HG03520 (cell line): ENCODE data around the gene ANKS1B.
"Not testable (repeated sequence)": the region's sequence is repeated elsewhere in the genome, so short reads cannot be mapped to it uniquely, and the experiment has no call there.

ENCODE experiments used
- ATAC-seq: cut with Tn5 transposase; IDR thresholded peaks from one replicate; pipeline ENCODE4 v1.9.1; 2021; ENCODE audit warnings: mild to moderate bottlenecking, moderate library complexity; ENCODE audit not compliant: unreplicated experiment

The ANKS1B gene

DNA sequence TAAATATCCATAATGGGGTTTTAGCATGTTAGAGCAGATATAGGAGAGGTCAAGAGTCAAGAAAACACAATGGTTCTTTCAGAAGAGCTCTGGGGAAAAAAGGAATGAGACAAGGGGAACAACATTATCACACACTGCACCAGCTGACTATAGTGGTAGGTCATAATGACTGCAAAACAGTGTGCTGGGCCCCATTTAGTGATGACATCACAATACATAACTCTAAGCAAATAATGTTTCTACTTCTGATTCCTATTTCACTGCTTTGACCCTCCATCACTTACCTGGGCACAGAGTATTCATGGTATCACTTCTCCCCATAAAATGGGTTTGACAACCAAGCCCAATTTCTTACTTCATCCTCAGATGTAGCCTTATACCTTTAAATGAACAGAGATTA is 275.1 kb downstream of the ANKS1B start:
- no peak for ATAC-seq

DNA sequence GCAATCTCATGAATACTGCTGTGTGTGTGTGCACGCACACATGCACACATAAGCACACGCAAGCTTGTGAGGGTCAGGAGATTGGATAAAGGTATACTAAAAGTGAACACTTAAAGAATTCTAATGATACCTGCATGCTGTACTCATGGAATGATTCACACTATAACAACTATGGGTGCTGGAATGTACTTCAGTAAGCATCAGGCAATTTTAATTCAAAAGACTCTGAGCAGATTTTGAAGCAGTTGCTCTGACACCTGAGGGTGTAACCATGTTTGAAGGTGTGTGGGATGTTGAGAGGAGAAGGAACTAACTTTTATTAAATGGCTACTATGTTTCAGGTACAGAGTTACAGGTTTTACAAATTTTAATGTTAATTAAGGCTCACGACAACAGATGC is 275.6 kb downstream of the ANKS1B start:
- no peak for ATAC-seq

DNA sequence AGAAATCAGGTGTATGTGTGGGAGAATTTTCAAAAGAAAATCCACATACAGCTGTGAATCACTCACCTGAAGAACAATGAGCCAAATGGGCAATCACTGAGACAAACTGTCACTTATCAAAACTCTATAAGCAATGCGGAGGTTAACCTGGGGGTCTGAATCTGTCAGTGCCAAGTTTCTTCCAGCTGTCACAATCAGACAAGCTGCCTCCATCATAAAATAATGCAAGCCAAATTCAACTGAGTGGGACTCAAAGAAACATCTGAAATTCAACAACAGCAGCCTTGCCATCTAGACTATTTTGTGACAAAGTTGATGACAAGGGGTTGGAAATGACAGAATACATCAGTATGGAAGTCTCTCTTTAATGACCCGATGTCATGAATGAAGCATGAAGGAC is 276.9 kb downstream of the ANKS1B start:
- ATAC-seq: no peak

DNA sequence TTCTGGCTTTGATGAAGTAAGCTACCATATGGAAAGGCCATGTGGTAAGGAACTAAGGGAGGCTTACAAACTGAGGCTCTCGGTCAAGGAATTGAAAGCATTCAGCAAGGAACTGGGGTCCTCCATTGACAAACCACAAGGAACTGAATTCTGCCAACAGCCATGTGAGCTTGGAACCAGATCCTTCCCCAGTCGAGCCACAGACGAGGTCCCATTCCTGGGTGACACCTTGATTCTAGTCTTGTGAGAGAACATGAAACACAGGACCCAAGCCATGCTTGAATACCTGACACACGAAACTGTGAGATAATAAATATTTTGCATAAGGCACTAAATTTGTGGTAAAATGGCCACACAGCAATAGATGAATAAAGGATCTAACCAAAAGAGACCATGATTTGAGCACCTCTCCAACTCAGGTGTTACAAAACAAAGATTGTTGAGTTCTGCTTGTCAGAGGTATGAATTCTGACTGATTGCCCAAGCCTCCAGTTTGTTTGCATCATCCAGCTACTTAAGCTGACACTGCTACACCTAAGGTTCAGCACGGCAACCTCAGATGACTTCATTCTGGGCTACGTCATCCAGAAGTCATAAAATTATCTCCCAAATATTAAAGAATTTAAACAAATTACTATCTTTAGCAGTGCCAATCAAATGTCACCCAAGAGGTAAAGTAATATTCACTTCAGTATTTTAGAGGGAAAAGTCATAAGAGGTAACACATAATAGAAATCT is 277.8 kb downstream of the ANKS1B start:
- no peak for ATAC-seq

DNA sequence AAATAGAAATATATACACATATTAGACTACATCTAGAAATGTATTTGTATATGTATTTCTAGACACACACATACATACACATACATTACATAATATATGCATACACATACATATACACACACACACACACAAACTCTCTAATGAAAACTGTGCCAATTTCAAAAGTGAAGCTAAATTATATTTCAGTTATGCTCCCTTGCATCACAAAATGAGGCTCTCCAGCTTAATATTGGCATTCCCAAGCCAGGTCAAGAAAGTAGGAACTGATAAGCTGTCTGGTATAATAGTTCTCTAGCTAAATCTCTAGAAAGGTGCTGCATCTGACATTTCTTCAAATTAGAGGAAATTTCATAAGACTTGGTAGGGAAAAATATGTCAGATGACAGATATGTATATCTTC is 280.3 kb downstream of the ANKS1B start:
- ATAC-seq: no peak

DNA sequence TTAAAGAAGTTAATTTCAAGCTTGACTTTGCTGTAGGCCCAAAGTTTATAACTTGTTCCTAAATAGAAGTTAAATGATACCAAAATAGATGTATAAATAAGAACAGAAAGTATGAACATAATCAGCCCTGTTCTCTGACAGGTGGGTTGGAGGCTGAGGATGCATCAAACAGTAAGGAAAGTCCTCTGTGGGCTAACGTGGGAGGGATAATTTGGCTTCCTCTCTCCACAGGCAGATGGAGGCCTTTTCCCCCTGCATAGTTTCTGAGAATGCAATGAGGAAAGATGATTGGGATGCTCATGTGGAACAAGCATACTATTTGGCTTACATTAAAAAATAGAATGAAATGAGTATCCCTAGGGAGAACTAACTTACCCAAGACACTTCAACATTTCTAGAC is 280.7 kb downstream of the ANKS1B start:
- no peak for ATAC-seq

DNA sequence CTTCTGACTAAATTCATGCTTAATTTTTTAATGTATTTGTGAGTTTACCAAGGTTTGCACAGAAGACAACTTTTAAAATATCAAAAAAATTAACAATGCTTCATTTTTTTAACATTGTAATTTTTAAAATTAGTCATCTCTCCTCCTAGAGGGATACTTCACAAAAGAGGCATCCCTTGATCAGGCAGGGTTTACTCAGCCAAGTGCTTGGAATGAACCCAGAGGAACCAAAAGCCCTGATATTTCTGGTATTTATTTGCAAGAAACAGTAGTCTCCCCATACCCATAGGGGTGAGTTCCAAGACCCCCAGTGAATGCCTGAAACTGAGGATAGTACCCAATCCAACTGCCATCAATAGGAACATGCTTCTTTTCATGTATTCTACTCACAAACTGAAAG is 284.7 kb downstream of the ANKS1B start:
- ATAC-seq: no peak

DNA sequence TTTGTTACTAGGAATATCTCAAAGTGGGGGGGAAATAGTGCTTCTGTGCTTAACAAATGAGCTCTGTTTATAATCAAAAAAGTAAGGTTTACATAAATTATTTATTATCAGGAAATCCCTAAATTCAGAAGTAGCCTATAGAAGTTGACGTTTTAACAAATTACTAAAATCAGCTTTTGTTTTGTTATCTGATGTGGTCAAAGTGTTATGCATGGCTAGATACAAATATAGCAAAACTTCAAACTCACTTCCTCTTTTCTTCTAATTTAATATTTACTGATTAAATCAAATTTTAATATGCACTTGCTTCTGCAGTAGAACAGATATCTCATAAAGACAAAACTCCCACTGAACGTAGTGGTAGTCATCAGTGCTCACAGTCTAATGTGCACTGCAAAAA is 289.7 kb downstream of the ANKS1B start:
- ATAC-seq: no peak

DNA sequence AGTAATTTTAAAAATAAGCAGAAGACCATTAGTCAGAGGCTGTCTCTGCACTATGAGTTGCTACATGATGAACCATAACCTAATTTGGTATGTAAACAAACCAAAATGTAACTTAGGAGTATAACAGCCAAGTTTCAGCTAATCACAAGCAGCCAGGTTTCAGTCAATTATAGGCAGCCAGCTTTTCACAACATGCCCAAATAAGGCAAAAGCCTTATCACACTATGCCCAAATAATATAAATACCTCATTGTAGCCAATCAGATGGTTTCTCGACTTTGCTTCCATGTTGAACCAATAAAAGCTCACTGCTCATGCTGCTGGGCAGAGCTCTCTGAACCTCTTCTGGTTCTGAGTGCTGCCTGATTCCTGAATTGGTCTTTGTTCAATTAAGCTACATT is 298.6 kb downstream of the ANKS1B start:
- ATAC-seq: no peak

DNA sequence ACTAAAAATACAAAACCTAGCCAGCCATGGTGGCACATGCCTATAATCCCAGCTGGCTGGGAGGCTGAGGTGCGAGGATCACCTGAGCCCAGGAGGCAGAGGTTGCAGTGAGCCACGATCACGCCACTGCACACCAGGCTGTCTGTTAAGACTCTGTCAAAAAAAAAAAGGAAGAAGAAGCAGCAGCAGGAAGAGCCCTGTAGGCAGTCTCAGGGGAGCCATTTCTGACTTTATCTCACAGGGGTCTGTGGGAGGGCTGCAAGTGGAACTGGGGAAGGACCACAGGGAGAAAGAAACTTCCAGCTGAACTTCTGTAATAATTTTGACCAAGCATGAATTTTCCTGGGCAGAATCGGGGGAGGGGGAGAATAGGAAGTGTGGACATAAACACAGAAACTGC is 304.5 kb downstream of the ANKS1B start:
- ATAC-seq: no peak

DNA sequence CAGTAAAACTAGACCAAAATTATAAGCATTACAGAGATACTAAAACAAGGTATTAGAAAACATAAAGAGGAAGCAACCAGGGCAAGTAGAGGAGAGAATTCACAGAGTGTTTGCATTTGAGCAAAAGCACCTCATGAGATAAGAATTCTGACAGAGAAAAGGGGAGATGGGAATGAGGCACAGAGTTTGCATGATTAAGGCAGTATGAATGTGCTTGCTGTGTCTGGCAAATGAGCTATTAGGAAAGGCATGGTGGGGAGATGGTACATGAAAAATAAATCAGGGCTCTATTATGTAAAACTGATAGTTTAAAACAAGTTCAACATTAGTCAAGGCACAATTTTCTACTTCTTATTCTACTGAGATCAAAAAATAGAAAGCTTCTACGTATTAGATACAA is 314.1 kb downstream of the ANKS1B start:
- ATAC-seq: no peak

DNA sequence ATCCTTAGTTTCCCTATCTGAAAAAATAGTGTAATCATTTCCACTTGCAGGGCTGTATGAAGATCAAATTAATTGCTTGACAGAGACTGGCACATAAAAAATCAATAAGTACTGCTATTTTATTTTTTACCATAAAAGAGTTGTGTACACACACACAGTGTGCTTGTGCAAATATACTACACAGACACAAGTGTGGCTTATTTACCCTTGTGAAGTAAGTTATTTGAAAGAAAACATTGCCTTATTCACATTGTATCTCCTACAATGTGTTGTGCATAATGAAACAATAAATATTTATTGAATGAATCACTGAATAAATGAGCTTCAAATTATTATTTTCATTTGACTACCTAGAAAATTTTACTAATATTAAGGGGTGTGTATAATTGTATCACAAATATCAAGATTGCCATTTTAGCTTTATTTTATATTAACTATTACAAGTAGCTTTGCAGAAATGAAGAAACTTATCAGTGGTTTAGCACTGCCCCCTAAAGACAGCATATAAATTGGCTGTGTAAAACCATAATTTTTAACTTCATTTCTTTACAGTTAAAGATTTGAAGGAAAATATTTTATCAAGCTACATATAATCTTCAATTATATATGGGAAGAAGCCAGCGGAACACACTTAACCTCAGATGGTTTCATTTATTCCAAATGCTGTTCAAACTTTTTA is 325.9 kb downstream of the ANKS1B start:
- ATAC-seq: no peak

DNA sequence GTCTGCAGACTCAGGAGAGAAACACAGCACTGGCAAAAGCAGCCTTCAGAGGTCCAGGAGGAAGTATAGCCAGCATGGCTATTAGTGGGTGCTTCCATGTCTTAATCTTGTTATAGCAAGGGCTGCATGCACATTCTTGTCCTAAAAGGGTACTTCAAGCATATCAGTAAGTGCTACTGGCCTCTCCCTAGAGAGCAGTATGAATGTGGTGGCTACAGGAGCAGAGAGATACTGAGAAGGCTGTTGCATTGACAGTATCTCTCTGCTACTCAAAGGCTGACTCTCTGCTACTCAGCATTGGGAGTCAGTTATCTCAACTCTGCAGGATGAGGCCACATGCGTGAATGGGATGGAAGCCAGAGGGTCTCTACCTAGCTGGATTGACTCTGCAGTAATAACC is 335.2 kb downstream of the ANKS1B start:
- ATAC-seq: no peak

DNA sequence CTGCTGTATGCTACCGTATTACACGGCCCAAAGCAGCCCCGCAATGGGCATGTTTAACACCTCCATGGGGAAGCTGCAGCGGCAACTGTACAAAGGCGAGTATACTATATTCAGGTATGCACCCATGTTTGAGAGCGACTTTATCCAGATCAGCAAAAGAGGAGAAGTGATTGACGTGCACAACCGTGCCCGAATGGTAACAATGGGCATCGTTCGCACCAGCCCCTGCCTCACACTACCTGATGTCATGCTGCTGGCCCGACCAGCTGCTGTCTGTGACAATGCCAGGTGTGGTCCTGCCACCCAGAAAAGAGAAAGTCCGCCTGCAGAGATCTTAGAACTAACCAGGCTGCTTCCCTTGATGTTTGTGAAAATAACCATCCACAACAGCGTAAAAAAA is 336.6 kb downstream of the ANKS1B start:
- no peak for ATAC-seq

DNA sequence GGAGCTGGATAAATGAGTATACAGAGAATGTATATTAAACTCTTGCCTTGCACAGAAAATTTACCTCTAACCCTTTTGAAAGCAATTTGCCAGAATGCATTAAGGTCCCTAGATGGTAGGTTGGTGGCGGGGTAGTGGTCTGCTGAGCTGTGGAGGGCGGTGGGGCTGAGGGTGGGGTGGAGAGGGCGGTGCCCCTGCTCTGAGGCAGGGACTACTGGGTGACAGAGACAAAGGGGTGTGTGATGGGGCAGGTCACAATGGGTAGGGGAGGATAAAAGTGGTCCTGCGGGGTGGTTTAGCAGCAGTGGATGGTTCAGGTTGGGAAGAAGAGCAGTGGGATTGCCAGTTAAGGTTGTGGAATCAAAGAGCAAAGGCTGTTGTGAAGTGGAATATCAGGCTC is 337.3 kb downstream of the ANKS1B start, which contains the start of gene GARIN6:
Gene GARIN6, plus strand, starts transcription at position 301 of the 400 bp plus-strand sequence. CDS start 422 bp downstream, outside the sequence.
- ATAC-seq: no peak

DNA sequence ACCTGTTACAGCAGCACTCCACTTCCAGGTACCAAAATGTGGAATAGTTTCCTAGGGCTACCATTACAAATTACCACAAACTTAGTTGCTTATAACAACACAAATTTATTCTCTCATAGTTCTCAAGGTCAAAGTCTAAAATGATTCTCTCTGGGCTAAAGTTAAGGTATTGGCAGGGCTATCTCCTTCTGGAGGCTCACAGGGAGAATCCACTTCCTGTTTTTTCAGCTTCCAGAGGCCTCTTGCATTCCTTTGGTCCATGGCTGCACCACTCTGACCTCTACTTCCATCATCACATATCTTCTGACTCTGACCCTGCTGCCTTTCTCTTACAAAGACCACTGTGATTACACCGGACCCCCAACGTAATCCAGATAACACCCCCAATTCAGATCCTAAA is 340.1 kb downstream of the ANKS1B start:
- ATAC-seq: no peak

DNA sequence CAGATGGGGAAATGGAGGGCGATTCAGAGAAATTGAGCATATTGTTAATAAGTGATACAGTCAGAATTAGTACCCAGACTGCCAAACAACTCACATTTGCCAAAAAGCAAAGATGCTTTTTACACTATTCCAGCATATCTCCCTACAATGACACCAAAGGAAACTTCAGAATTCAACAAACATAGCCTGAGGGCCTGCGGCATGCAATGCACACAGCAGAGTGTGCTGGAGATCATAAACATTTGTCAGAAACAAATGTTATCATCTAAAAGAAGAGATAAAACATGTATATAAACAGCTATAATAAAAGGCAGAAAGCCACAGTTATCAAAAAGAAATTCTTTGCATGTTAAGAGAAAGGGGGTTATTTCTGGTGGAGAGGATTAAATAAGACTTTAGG is 357.3 kb downstream of the ANKS1B start:
- ATAC-seq: no peak

DNA sequence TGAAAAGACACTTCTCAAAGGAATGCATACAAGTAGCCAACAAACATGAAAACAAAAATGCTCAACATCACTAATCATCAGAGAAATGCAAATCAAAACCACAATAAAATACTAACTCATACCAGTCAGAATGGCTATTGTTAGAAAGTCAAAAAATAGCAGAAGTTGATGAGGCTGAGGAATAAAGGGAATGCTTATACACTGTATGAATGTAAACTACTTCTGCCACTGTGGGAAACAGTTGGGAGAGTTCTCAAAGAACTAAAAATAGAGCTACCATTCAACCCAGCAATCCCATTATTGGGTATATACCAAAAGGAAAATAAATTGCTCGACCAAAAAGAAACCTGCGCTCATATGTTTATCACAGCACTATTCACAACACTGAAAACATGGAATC is 360.1 kb downstream of the ANKS1B start:
- ATAC-seq: not testable (repeated sequence)

DNA sequence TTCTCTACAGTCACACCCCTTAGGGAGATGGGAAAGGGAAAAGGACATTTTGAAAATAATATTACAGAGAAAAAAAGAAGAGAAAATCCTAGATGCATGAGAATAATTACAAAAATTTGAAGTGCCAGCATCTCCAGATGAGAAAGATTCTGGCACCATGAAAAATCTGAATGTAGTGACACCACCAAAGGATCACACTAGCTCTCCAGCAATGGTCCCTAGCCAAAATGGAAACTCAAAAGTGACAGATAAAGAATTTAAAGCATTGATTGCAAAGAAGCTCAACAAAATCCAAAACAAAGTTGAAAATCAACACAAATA is 364.6 kb downstream of the ANKS1B start:
- ATAC-seq: no peak

DNA sequence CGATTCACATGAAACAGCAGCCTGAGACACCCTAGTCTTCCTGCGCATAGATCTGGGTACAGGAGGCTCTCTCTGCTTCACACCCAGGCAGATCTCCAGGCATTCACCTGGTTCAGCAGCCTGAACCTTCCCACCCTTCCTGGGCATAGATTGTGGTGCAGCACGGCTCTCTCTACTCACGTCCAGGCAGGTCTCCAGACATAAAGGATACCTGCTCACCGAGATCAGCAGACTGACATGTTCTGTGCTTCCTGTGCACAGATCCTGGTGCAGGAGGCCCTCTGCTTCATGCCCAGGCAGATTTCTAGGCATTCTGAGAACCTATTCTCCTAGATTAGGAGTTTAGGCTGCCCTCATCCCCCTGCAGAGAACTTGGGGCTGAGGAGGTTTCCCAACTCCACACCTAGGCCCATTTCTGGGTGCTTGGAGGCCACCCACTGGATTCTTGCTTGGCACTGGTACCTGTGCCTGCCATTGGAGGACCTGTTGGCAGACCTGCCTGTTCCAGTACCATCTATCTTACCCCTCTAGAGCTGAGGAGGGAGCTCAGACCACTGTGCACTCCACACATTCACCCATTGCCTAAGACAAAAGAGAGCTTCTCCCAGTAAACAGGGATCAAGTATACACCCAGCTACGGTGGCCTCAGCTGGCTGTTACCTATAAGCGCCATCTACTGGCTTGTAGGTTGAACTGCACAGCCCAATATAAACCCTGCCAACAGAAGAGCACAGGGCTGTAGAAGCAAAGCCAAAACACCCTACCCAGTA is 365.2 kb downstream of the ANKS1B start:
- ATAC-seq: peak; percentile 88

DNA sequence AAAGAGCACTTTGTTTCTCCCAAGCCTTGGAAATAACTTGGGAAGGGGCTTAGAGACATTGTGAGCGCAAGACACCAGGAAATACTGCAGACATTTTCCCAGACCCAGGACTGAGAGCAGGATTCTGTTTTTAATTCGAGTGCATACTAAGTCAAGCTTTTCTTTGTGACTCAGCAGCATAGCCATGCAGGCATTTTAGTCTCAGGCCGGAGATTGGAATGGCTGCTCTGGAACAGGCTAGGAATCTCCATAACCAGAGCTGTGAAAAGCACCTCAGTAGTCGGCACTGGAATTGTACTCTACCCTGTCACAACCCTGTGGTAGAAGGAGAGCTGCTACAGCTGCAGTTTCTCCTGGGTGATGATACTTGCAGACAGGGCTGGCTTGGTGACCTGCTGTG is 366.1 kb downstream of the ANKS1B start:
- ATAC-seq: no peak

DNA sequence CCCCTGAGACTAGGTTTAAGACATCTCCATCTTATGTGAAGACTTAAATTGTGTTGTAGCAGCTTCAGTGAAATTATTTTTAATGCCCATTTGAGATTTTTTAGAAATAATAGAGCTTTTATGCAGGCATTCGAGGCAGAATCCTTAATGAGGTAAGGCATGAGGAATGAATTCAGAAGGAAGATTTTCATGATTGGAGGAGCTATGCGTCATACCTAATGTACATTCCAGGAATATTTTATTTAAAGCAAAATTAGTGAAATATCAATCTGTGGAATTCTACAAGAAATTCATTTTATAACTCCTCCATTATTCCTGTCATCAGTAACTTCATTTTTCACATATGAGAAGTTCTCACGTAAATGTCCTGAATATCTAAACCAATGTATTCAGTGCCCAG is 373.1 kb downstream of the ANKS1B start:
- ATAC-seq: no peak
